SW480 (cell line): Measurements from ENCODE around the gene CCDC146.
"Not testable (repeated sequence)": the region's sequence is repeated elsewhere in the genome, so short reads cannot be mapped to it uniquely, and the experiment has no call there.

Experiments used
- DNase-seq: peaks from one replicate; pipeline ENCODE4 v3.0.0-alpha.2; 2016; ENCODE audit warnings: low spot score

Gene CCDC146

GRCh38 chr7:77329466-77330168 is 207.2 kb downstream of the CCDC146 start:
- DNase-seq: no peak

- DNase-seq: no peak
Observed at GRCh38 chr7:77330169-77330882, 207.9 kb downstream of the CCDC146 start.

GRCh38 chr7:77331938-77332695 is 209.7 kb downstream of the CCDC146 start:
- DNase-seq: peak; percentile 97

GRCh38 chr7:77334039-77334438 is 211.6 kb downstream of the CCDC146 start:
- not testable (repeated sequence) for DNase-seq

- DNase-seq: no peak
Observed at GRCh38 chr7:77335581-77335980, 213.2 kb downstream of the CCDC146 start.

- no peak for DNase-seq
Observed at GRCh38 chr7:77337456-77337990, 215.1 kb downstream of the CCDC146 start.

GRCh38 chr7:77338260-77338659 is 215.8 kb downstream of the CCDC146 start:
- no peak for DNase-seq

- DNase-seq: no peak
Observed at GRCh38 chr7:77338883-77339629, 216.6 kb downstream of the CCDC146 start.

- no peak for DNase-seq
Observed at GRCh38 chr7:77339726-77340125, 217.3 kb downstream of the CCDC146 start.
